Upper lobe of left lung (tissue), 6 donors: Measurements from ENCODE around the gene ADD2. TPM values are rescaled to one million over a fixed set of nuclear protein-coding genes. Genes with fewer than 3 reads are reported as not detected.

ENCODE experiments used
- ATAC-seq, 2 donors: fragments of 200-7000 bp; cut with Tn5 transposase; one replicate each; pipeline ENCODE4 v1.9.1; 2022; ENCODE audit warnings: mild to moderate bottlenecking in 2 of 2, moderate library complexity in 2 of 2; ENCODE audit not compliant: low FRiP score in 2 of 2
- DNase-seq, 2 donors: peaks; one replicate each; pipeline ENCODE4 v3.0.0-alpha.2; 2019 to 2020
- H3K27ac ChIP-seq, 4 donors: fragments of 200-600 bp; sonication (generic); one replicate each; pipeline ENCODE4 v1.5.1; 2016 to 2019
- H3K27me3 ChIP-seq, 4 donors: fragments of 200-600 bp; sonication (generic); one replicate each; pipeline ENCODE4 v1.5.1; 2017 to 2019
- H3K36me3 ChIP-seq, 4 donors: fragments of 200-600 bp; sonication (generic); one replicate each; pipeline ENCODE4 v1.5.1; 2016 to 2019
- H3K4me1 ChIP-seq, 4 donors: fragments of 200-600 bp; sonication (generic); one replicate each; pipeline ENCODE4 v1.5.1; 2018 to 2019
- H3K4me3 ChIP-seq, 4 donors: fragments of 200-600 bp; sonication (generic); one replicate each; pipeline ENCODE4 v1.5.1; 2017 to 2019; ENCODE audit warnings: mild to moderate bottlenecking in 2 of 4, moderate library complexity in 1 of 4
- H3K9me3 ChIP-seq, 4 donors: fragments of 200-600 bp; sonication (generic); one replicate each; pipeline ENCODE4 v1.5.1; 2018 to 2019
- EP300 ChIP-seq, 4 donors: sonication (generic); formaldehyde crosslinking; IDR thresholded peaks; one replicate each; pipeline ENCODE4 v1.5.1; 2017; ENCODE audit warnings: antibody characterized with exemption in 4 of 4, control low read depth in 2 of 4
- POLR2A ChIP-seq, 4 donors: fragments of 450-650 bp; IDR thresholded peaks; one replicate each; pipeline ENCODE4 v1.5.1; 2016 to 2017; ENCODE audit warnings: antibody characterized with exemption in 4 of 4, mild to moderate bottlenecking in 2 of 4
- POLR2AphosphoS5 ChIP-seq, 2 donors: sonication (generic); formaldehyde crosslinking; IDR thresholded peaks; one replicate each; pipeline ENCODE4 v1.5.1; 2017; ENCODE audit warnings: antibody characterized with exemption in 2 of 2
- WGBS, 2 donors: methylation state at CpG; one replicate each; pipeline ENCODE4 v1.1.5; 2017 to 2018; 5-methylcytosine and 5-hydroxymethylcytosine counted together
- total RNA-seq, 6 donors: library from RNA; depleted of rRNA in 4 of 6; stranded (reverse); fragments of >200 nt in 4 of 6; gene quantifications; one replicate each; pipeline versions ENCODE4 v1.1.0 to v1.2.1, GENCODE V29; 2016 to 2021
- TF ChIP-seq, protein P1 (sequence below), 6 experiments: fragments of 450-650 bp in 4 of 6; fragments of 200-600 bp in 2 of 6; sonication (generic) in 2 of 6; IDR thresholded peaks; one replicate each; pipeline ENCODE4 v1.5.1; 2016 to 2019; ENCODE audit warnings: antibody characterized with exemption in 6 of 6
- donor health status: DM: no; HTN: no; CAD: no; lungs with moderate emphysema.
- donor health status: DM: no; HTN: yes; CAD: no; lungs with severe emphysema.

ADD2 gene
- total RNA-seq, 6 donors from 2014 or later: under 0.01 to 3.3 (median 0.50) TPM

DNA sequence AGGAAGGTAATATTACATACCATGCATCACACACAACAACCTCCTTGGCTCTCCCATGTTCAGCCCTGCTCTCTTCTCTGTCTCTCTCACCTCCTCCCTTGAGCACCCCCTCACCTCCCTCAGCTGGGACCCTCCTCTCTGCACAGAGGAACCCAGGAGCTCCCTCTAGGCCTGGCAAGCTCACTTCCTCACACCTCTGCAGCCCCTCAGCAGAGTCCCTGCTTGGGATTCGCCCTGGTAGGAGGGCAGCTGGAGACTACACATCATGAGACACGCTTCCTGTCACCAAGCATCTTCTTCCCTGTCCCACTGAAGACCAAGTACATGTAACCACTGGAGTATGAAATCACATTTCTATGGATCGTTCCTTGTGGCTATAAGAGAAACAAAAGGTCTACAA lies 51.0 kb downstream of the ADD2 start:
- no peaks in the 10 kb centered on the region for H3K4me1 ChIP-seq
- no peak overlapping the region for H3K4me3 ChIP-seq
- DNase-seq (no peak), ATAC-seq (peak in 1 of 2 donors; percentile 16)
- no peaks in the 10 kb centered on the region for H3K9me3 ChIP-seq
- H3K27me3 ChIP-seq: no peaks in the 10 kb centered on the region
- TF ChIP-seq POLR2A (IDR thresholded peaks at IDR 0.05) (no peak), EP300 (IDR thresholded peaks at IDR 0.05) (no peak), POLR2AphosphoS5 (IDR thresholded peaks at IDR 0.05) (no peak)
- TF ChIP-seq, protein P1, sequence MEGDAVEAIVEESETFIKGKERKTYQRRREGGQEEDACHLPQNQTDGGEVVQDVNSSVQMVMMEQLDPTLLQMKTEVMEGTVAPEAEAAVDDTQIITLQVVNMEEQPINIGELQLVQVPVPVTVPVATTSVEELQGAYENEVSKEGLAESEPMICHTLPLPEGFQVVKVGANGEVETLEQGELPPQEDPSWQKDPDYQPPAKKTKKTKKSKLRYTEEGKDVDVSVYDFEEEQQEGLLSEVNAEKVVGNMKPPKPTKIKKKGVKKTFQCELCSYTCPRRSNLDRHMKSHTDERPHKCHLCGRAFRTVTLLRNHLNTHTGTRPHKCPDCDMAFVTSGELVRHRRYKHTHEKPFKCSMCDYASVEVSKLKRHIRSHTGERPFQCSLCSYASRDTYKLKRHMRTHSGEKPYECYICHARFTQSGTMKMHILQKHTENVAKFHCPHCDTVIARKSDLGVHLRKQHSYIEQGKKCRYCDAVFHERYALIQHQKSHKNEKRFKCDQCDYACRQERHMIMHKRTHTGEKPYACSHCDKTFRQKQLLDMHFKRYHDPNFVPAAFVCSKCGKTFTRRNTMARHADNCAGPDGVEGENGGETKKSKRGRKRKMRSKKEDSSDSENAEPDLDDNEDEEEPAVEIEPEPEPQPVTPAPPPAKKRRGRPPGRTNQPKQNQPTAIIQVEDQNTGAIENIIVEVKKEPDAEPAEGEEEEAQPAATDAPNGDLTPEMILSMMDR (IDR thresholded peaks at IDR 0.05): no peak
- H3K36me3 ChIP-seq: no peaks in the 10 kb centered on the region
- WGBS, 2 donors: 78 to 84% methylated on average over 3 of the region's 3 CpGs
- no peak overlapping the region for H3K27ac ChIP-seq

DNA sequence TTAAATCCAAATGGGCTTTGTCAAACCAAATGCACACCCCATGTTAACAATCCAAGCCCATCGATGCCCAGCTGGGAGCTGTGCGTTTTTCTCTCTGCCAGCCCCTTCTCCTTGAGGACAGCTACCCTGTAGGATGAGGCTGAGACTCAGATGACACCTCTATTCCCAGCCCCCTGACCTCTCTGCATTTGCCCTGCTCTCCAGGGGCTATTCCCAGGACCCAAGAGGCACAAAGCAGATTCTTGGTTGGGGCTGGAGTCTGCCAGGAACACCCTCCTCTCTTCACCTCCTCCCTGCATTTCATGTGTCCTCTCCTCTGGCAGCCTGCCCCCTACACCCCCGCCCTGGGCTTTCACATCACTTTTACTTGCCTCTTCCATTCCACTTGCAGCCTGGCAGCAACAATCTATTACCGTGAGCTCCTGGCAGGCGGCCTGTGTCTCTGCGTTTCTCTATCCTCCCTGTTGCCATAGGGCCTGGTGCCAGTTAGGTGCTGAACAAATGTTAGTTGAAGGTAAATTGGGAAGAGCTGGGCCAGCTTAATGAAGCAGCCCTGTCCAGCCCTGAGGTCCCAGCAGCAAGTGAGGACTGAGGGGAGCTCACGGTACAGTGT lies 51.8 kb downstream of the ADD2 start:
- 69 to 89% methylated on average over 7 of the region's 7 CpGs for WGBS, 2 donors
- H3K36me3 ChIP-seq: no peaks in the 10 kb centered on the region
- no peak for ATAC-seq

DNA sequence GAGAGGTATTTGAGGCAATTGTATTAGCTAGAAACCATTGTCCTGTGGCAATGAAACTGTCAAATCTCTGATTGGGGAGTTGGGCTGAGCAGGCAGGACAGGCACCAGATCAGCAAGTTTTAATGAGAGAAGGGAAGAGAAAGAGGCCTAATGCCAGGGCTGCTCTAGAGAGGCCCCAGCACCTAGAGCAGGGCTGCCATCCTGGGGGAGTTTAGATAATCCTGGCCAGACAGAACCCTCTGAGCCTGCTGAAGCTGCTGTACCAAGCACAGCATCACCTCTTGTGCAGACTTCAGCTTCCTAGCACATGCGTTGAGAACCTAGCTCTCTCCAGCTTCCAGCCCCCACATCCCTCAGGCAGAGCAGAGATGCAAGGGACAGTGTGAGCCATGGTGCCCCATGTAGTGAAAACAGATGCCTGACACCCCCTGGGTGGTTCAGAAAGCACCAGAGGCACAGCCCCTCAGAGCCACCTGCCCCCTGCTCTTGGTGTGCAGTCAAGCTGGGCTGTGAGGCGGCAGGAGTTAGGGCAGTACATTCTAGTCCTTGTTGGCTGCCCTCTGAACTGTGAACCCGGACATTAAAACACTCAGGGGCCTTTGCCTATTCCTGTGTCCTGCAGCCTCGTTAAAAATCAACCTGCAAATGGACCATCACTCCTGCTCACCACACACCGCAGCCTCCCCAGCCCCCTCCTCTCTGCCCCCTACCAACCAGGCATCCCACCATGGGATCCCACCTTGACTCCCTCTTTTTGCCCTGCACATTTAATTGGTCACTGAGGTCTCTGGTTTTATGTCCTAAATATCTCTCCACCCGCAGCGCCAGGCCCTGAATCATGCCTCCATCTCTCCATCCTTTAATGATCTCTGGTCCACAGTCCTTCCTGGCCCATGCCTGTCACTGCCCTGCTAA lies 52.7 kb downstream of the ADD2 start:
- ATAC-seq (no peak), DNase-seq (no peak)
- Histone ChIP-seq H3K9me3 (no peaks in the 10 kb centered on the region), H3K27me3 (no peaks in the 10 kb centered on the region), H3K4me1 (no peaks in the 10 kb centered on the region), H3K4me3 (no peak overlapping the region), H3K27ac (no peak overlapping the region), H3K36me3 (no peaks in the 10 kb centered on the region)
- 77 to 89% methylated on average over 5 to 7 of the region's 7 CpGs for WGBS, 2 donors
- TF ChIP-seq EP300 (IDR thresholded peaks at IDR 0.05) (no peak), POLR2A (IDR thresholded peaks at IDR 0.05) (no peak), POLR2AphosphoS5 (IDR thresholded peaks at IDR 0.05) (no peak)
- TF ChIP-seq, protein P1 (IDR thresholded peaks at IDR 0.05): no peak

More for the DNA sequence above, 51.8 kb downstream of the ADD2 start:
- TF ChIP-seq, protein P1 (IDR thresholded peaks at IDR 0.05): no peak
- TF ChIP-seq POLR2AphosphoS5 (IDR thresholded peaks at IDR 0.05): no peak
- no peak for TF ChIP-seq POLR2A (IDR thresholded peaks at IDR 0.05)
- TF ChIP-seq EP300 (IDR thresholded peaks at IDR 0.05): no peak
- no peaks in the 10 kb centered on the region for H3K27me3 ChIP-seq
- H3K27ac ChIP-seq: no peak overlapping the region
- no peaks in the 10 kb centered on the region for H3K9me3 ChIP-seq
- no peak for DNase-seq
- H3K4me3 ChIP-seq: no peak overlapping the region
- H3K4me1 ChIP-seq: no peaks in the 10 kb centered on the region

DNA sequence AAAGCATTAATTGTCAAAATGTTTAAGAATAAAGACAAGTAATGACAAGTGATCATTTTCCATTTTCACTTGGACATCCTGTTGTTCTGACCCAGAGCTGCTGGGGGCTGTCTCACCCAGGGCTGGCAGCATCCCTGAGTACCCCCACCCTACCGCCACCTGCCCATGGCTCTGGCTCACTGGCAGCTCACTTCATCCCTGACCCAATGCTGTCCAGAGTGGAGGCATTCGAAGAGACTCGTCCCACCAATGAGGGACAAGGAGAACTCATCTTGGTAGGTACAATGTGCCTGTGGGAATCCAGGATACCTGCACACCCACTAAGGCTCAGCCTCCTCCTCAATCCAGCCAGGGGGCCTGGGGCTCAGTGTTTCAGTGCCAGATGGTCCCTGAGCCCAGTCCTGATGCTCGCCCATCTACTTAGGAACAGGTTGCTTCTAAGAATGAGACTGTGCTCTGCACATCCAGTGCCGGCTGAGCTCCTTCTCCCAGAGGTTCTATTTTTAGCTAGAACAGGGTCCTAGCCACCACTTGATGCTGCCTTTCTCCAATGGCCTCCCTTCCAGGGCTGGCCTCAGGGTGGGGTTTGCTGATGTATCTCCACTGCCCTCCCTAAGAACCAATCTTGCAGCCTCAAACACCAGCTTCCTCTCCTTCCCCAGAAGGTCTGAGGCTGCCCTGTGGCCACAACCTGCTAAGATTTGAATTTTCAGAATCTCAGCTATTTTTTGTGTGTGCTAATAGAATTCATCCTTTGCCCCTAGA lies 53.7 kb downstream of the ADD2 start:
- TF ChIP-seq POLR2A (IDR thresholded peaks at IDR 0.05): no peak
- TF ChIP-seq EP300 (IDR thresholded peaks at IDR 0.05): no peak
- TF ChIP-seq, protein P1 (IDR thresholded peaks at IDR 0.05): no peak
- TF ChIP-seq POLR2AphosphoS5 (IDR thresholded peaks at IDR 0.05): no peak
- Histone ChIP-seq H3K27me3 (no peaks in the 10 kb centered on the region), H3K27ac (no peak overlapping the region), H3K4me1 (no peaks in the 10 kb centered on the region), H3K9me3 (no peaks in the 10 kb centered on the region), H3K36me3 (no peaks in the 10 kb centered on the region), H3K4me3 (no peak overlapping the region)
- 89 to 100% methylated on average over 1 to 5 of the region's 5 CpGs for WGBS, 2 donors
- ATAC-seq (no peak), DNase-seq (peak in 1 of 2 donors; percentile 17)
